ENCODE data around the gene POU3F3. TPM values are rescaled to one million over a fixed set of nuclear protein-coding genes. Genes with fewer than 3 reads are reported as not detected.

Gene POU3F3
- total RNA-seq, 1 donor from 2014 or later, result 2.1 TPM

DNA sequence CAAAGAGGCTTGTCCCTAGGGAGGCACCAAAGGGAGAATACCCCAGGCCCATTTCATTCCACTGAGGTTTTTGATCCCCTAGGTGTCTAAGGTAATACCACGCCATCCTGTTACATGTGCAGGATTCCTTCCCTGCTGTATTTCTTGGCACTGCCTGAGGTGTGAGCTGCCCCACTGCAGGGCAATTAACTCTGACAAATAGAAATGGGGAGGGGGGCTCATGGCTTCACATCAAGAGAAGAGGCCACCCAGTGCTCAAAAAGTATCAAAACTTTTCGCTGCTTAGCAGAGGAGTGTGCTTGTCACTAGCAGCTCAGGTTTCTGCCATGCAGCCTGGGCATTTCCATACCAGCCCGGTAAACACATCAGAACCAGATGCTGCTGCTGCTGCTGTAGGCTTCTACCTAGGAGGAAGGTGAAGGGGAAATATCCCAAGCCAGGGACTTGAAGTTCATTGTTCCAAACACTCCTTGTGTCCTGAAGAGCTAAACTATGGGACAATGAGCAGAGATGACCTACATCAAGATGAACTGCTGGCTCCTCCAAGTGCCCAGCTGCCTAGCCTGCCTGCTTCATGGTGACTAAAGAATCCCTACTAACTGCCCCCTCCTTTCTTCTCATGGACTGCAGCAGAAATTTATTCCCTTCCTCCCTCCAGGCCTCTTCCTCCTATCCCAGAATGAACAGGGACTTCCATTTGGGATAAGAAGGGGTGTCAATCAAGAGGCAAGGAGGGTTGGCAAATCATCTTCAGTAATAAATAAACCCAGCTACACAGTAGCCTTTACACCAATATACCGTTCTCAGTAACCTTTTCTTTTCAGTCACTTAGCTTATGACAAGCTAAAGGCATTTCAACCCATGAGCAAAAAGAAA is 16.4 kb downstream of the POU3F3 start:
- H3K27ac Mint-ChIP-seq, result no peak overlapping the region
- H3K27me3 Mint-ChIP-seq, result peaks cover 98% of the 10 kb centered on the region
- DNase-seq (ENCODE audit: extremely low spot score, unreplicated experiment), result no peak
- no peaks in the 10 kb centered on the region for H3K9me3 Mint-ChIP-seq
- peaks cover 8% of the 10 kb centered on the region for H3K4me1 Mint-ChIP-seq (ENCODE audit: unreplicated experiment)
- no peaks in the 10 kb centered on the region for H3K36me3 Mint-ChIP-seq
- H3K4me3 Mint-ChIP-seq, result no peak overlapping the region
- TF ChIP-seq, protein P1, sequence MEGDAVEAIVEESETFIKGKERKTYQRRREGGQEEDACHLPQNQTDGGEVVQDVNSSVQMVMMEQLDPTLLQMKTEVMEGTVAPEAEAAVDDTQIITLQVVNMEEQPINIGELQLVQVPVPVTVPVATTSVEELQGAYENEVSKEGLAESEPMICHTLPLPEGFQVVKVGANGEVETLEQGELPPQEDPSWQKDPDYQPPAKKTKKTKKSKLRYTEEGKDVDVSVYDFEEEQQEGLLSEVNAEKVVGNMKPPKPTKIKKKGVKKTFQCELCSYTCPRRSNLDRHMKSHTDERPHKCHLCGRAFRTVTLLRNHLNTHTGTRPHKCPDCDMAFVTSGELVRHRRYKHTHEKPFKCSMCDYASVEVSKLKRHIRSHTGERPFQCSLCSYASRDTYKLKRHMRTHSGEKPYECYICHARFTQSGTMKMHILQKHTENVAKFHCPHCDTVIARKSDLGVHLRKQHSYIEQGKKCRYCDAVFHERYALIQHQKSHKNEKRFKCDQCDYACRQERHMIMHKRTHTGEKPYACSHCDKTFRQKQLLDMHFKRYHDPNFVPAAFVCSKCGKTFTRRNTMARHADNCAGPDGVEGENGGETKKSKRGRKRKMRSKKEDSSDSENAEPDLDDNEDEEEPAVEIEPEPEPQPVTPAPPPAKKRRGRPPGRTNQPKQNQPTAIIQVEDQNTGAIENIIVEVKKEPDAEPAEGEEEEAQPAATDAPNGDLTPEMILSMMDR (conservative IDR thresholded peaks at IDR 0.05), result no peak

DNA sequence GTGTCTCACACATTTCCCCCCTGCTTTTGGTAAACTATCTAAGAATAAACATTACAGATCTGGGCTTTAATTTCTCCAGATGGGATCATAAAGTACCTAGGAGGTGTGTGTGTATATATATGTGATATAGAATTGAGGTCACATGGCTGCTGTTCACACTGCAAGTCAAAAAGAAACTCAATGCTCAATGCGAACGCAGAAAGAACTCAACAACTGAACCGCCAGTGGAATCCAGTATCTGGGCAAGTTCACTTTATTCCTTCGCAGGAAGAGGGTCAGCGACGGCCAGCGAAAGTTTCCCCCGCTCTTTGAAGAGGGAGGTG is 17.7 kb downstream of the POU3F3 start:
- H3K27ac Mint-ChIP-seq, result no peak overlapping the region
- TF ChIP-seq, protein P1 (conservative IDR thresholded peaks at IDR 0.05), result no peak
- H3K4me3 Mint-ChIP-seq, result peak overlapping the region; percentile 88
- no peaks in the 10 kb centered on the region for H3K36me3 Mint-ChIP-seq
- peaks cover 98% of the 10 kb centered on the region for H3K27me3 Mint-ChIP-seq
- H3K4me1 Mint-ChIP-seq (ENCODE audit: unreplicated experiment), result peaks cover 8% of the 10 kb centered on the region
- H3K9me3 Mint-ChIP-seq, result no peaks in the 10 kb centered on the region
- no peak for DNase-seq (ENCODE audit: extremely low spot score, unreplicated experiment)

DNA sequence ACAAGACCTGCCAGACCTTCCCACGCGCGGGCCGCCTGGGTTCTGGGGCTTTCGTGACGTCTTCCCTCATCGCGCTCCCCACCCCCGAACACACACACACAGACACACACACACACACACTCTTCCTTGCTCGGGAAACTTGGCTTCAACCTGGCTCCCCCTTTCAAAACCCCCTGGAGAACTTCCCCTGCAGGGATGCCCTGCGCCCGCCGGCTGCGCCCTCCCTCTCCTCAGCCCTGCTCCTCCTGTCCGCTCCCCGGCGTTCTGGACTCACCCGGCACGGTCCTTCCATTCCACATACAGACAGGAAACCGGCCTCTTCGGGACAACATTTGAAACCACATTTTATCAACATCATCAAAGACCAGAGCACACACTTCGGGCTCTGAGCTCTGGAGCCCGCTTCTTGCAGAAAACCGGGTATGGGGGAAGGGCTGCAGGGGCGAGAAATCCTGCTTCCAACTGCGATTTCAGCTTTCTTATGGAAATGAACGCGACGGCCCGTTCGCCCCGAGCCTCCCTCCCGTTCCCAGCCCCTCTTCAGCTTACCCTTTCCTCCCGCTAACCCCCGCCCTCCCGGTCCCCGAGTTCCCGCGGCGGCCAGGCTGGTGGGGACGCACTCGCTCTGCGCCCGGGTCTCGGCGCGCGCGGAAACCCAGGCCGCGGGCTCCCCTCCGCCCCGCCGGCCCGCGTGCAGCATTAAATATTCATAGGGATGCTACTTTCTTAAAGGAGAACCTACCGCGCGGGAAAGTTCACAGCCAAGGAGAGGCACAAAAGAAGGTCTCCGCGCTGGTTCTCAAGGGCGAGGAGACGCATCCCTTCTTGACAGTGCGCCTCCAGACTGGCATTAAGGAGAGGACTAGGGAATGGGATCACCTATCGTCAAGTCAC is 18.3 kb downstream of the POU3F3 start:
- Mint-ChIP-seq H3K27me3 (peaks cover 98% of the 10 kb centered on the region), H3K9me3 (no peaks in the 10 kb centered on the region), H3K36me3 (no peaks in the 10 kb centered on the region), H3K27ac (no peak overlapping the region), H3K4me1 (ENCODE audit: unreplicated experiment) (peaks cover 8% of the 10 kb centered on the region), H3K4me3 (peak overlapping the region; percentile 88)
- TF ChIP-seq, protein P1 (conservative IDR thresholded peaks at IDR 0.05), result no peak
- DNase-seq (ENCODE audit: extremely low spot score, unreplicated experiment), result no peak

DNA sequence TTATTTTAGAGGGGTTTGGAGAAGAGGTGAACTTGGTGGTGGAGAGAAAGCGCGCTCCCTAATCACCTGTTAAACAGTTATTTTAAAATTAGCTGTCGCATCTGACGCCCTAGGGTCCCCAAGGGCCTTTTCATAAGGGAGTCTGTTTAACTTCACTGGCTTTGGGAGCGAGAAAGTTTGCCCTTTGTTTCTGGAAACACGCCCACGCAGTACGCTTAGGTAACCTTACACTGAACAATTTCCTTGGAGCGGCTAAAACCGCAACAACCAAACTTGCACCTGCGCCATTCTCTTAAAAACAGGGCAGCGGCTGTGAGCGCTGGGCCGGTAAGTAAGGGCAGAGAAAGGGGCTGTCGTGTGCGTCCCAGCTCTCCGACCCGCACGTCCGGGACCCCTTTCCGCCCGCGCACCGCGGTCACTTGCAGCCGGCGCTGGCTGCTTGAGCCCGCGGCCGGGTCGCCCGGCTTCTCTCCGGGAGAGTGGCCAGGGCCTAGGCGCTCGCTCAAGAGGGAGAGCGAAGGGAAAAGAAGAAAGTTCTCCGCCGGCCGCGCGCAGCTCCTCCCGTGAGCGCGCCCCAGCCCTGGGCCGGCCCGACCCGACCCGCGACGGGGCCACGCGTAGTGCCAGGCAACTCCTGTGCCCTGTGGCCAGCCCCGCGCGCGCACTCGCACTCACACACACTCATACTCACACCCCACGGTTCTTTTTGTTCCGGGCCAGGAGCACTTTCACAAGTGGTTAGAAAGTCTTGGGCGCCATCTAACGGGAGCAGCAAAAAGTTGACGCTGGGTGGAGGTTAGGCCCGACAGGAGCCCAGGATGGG is 19.2 kb downstream of the POU3F3 start:
- H3K36me3 Mint-ChIP-seq, result no peaks in the 10 kb centered on the region
- H3K4me3 Mint-ChIP-seq, result peak overlapping the region; percentile 88
- TF ChIP-seq, protein P1 (conservative IDR thresholded peaks at IDR 0.05), result peak; percentile 78
- H3K4me1 Mint-ChIP-seq (ENCODE audit: unreplicated experiment), result peaks cover 8% of the 10 kb centered on the region
- H3K27me3 Mint-ChIP-seq, result peaks cover 96% of the 10 kb centered on the region
- no peak overlapping the region for H3K27ac Mint-ChIP-seq
- H3K9me3 Mint-ChIP-seq, result no peaks in the 10 kb centered on the region
- DNase-seq (ENCODE audit: extremely low spot score, unreplicated experiment), result no peak

DNA sequence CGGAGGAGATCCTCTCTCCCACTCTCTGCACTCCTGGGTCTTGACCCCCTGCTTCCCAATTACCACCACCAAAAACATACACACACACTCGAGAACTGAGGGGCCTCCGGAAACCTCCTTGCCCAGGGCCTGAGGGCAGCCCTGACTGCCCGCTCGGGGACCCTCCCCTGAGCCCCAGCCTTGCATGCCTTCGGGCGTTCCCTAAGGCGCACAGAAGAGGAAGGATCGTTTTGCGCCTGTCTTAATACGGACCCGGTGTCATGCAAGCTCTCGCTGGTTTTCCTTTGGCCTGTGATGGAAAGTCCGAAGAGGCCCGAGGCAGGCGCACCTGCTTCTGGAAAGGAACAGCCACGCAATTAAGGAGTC is 19.8 kb downstream of the POU3F3 start:
- Mint-ChIP-seq H3K4me3 (peak overlapping the region; percentile 88), H3K27me3 (peaks cover 96% of the 10 kb centered on the region)
- no peak for DNase-seq (ENCODE audit: extremely low spot score, unreplicated experiment)

More for the DNA sequence above, 19.8 kb downstream of the POU3F3 start:
- H3K9me3 Mint-ChIP-seq, result no peaks in the 10 kb centered on the region
- no peaks in the 10 kb centered on the region for H3K36me3 Mint-ChIP-seq
- H3K4me1 Mint-ChIP-seq (ENCODE audit: unreplicated experiment), result peaks cover 8% of the 10 kb centered on the region
- TF ChIP-seq, protein P1 (conservative IDR thresholded peaks at IDR 0.05), result peak; percentile 13
- H3K27ac Mint-ChIP-seq, result no peak overlapping the region

All from type B pancreatic cell (in vitro differentiated cells).